CD14-positive monocyte (primary cell): ENCODE data around the gene TCEAL1. TPM values are rescaled to one million over a fixed set of nuclear protein-coding genes. Genes with fewer than 3 reads are reported as not detected.
"Not testable (repeated sequence)": the region's sequence is repeated elsewhere in the genome, so short reads cannot be mapped to it uniquely, and the experiment has no call there.

Experiments
- DNase-seq, 3 donors: peaks; one replicate each; pipeline ENCODE4 v3.0.0-alpha.2; 2011 to 2022
- H2AFZ ChIP-seq: 2 replicates; pipeline ENCODE4 v1.6.0; 2012; ENCODE audit warnings: mild to moderate bottlenecking, low read depth, low read length, inconsistent platforms; ENCODE audit not compliant: insufficient read depth, poor library complexity, severe bottlenecking
- H3K27ac ChIP-seq, 2 donors: 1 replicate in 1 of 2; 2 replicates in 1 of 2; pipeline ENCODE4 v1.5.1; 2012 to 2013; ENCODE audit warnings: low read length in 2 of 2, control low read depth in 1 of 2, inconsistent platforms in 1 of 2, low read depth in 1 of 2, mild to moderate bottlenecking in 1 of 2
- H3K27me3 ChIP-seq, 2 donors: one replicate each; pipeline versions ENCODE4 v1.6.0 to v1.6.1; 2011 to 2013; ENCODE audit warnings: low read length in 2 of 2; ENCODE audit not compliant: control insufficient read depth in 2 of 2, insufficient read depth in 2 of 2
- H3K36me3 ChIP-seq, 2 donors: replicated peaks in 1 of 2; 1 replicate in 1 of 2; 2 replicates in 1 of 2; pipeline versions ENCODE4 v1.5.1 to v1.6.1; 2012 to 2013; ENCODE audit warnings: low read length in 2 of 2, control low read depth in 1 of 2, inconsistent platforms in 1 of 2, mild to moderate bottlenecking in 1 of 2; ENCODE audit not compliant: insufficient read depth in 2 of 2, control insufficient read depth in 1 of 2
- H3K4me1 ChIP-seq, 2 donors: 1 replicate in 1 of 2; 2 replicates in 1 of 2; pipeline versions ENCODE4 v1.5.1 to v1.6.1; 2012 to 2013; ENCODE audit warnings: low read length in 2 of 2, control low read depth in 1 of 2, inconsistent platforms in 1 of 2, mild to moderate bottlenecking in 1 of 2, moderate library complexity in 1 of 2; ENCODE audit not compliant: insufficient read depth in 2 of 2, control insufficient read depth in 1 of 2
- H3K4me2 ChIP-seq: replicated peaks from 2 replicates; pipeline ENCODE3; 2012; ENCODE audit warnings: low read length, moderate library complexity, mild to moderate bottlenecking; ENCODE audit not compliant: poor library complexity, severe bottlenecking; ENCODE audit errors: extremely low read depth
- H3K4me3 ChIP-seq, 3 experiments: fragments of 200-600 bp in 1 of 3; sonication (generic) in 1 of 3; replicated peaks in 1 of 3; 1 replicate in 2 of 3; 2 replicates in 1 of 3; pipeline ENCODE4 v1.5.1; 2011 to 2013; ENCODE audit warnings: low read length in 3 of 3, mild to moderate bottlenecking in 3 of 3, control low read depth in 2 of 3, low read depth in 2 of 3, inconsistent platforms in 1 of 3, moderate library complexity in 1 of 3
- H3K79me2 ChIP-seq: 2 replicates; pipeline ENCODE4 v1.6.0; 2012; ENCODE audit warnings: mild to moderate bottlenecking, control low read depth, inconsistent platforms, low read length, moderate library complexity; ENCODE audit not compliant: insufficient read depth
- H3K9ac ChIP-seq: 2 replicates; pipeline ENCODE4 v1.6.0; 2017; ENCODE audit warnings: low read length, mild to moderate bottlenecking; ENCODE audit not compliant: insufficient read depth, poor library complexity, severe bottlenecking
- H3K9me3 ChIP-seq, 2 donors: replicated peaks in 1 of 2; 1 replicate in 1 of 2; 2 replicates in 1 of 2; pipeline versions ENCODE4 v1.5.1 to v1.6.1; 2012 to 2013; ENCODE audit warnings: low read length in 2 of 2, control low read depth in 1 of 2; ENCODE audit not compliant: control insufficient read depth in 1 of 2, insufficient read depth in 1 of 2
- H4K20me1 ChIP-seq: 2 replicates; pipeline ENCODE4 v1.6.0; 2012; ENCODE audit warnings: mild to moderate bottlenecking, low read length, control low read depth, moderate library complexity; ENCODE audit not compliant: insufficient read depth
- H3K27ac Mint-ChIP-seq, 7 donors: one replicate each; pipeline ENCODE4 v1.8.0; 2020; ENCODE audit warnings: mild to moderate bottlenecking in 7 of 7, mixed read lengths in 7 of 7, moderate library complexity in 6 of 7, inconsistent platforms in 2 of 7
- H3K27me3 Mint-ChIP-seq, 3 donors: one replicate each; pipeline ENCODE4 v1.8.0; 2021 to 2022; ENCODE audit warnings: low read depth in 3 of 3, mild to moderate bottlenecking in 3 of 3, mixed read lengths in 3 of 3, moderate library complexity in 3 of 3, inconsistent platforms in 1 of 3
- H3K36me3 Mint-ChIP-seq, 2 donors: one replicate each; pipeline ENCODE4 v1.8.0; 2020; ENCODE audit warnings: mixed read lengths in 2 of 2, inconsistent platforms in 1 of 2, mild to moderate bottlenecking in 1 of 2
- H3K4me1 Mint-ChIP-seq: one replicate; pipeline ENCODE4 v1.8.0; 2020; ENCODE audit warnings: mild to moderate bottlenecking, mixed read lengths
- H3K4me3 Mint-ChIP-seq, 2 donors: one replicate each; pipeline ENCODE4 v1.8.0; 2020; ENCODE audit warnings: mild to moderate bottlenecking in 2 of 2, mixed read lengths in 2 of 2, moderate library complexity in 1 of 2
- H3K9me3 Mint-ChIP-seq, 7 donors: one replicate each; pipeline ENCODE4 v1.8.0; 2020 to 2022; ENCODE audit warnings: mixed read lengths in 7 of 7, mild to moderate bottlenecking in 6 of 7, moderate library complexity in 6 of 7, inconsistent platforms in 2 of 7
- WGBS: methylation state at CpG from one replicate; pipeline ENCODE4 v1.1.5; 2013; ENCODE audit warnings: missing lambda C conversion rate; ENCODE audit not compliant: insufficient coverage; 5-methylcytosine and 5-hydroxymethylcytosine counted together
- intact Hi-C, 2 donors: fragments of 100-400 bp; cut with micrococcal nuclease; formaldehyde crosslinking; loops; one replicate each; pipeline versions ENCODE4 v1.15.0 to v1.15.1; 2023
- polyA plus RNA-seq, 3 donors: library from polyadenylated mRNA; depleted of rRNA in 1 of 3; unstranded in 2 of 3; stranded (reverse) in 1 of 3; fragments of 300-500 nt in 2 of 3; fragments of >200 nt in 1 of 3; fragmentation: Illumina TruSeq in 2 of 3; gene quantifications; 1 replicate in 2 of 3; 2 replicates in 1 of 3; pipeline ENCODE4 v1.2.3, GENCODE V29; 2012 to 2021
- TF ChIP-seq, protein P1 (sequence below): fragments of 200-600 bp; IDR thresholded peaks from one replicate; pipeline ENCODE4 v1.8.0; 2022; ENCODE audit warnings: antibody characterized with exemption, mild to moderate bottlenecking

TCEAL1 gene
- polyA plus RNA-seq, 3 donors = 5.5 to 11.4 (median 5.8) TPM

- Mint-ChIP-seq H3K27ac (peak overlapping the region in 1 of 7 donors; percentile 5), H3K4me1 (no peaks in the 10 kb centered on the region), H3K27me3 (peaks cover 0 to 2% (median 1%) of the 10 kb centered on the region in 3 donors), H3K9me3 (peaks cover 0 to 2% (median 0%) of the 10 kb centered on the region in 7 donors), H3K4me3 (no peak overlapping the region), H3K36me3 (no peaks in the 10 kb centered on the region)
- intact Hi-C loops = no loop called here
- Histone ChIP-seq H3K9me3 (no peaks in the 10 kb centered on the region), H3K4me1 (no peaks in the 10 kb centered on the region), H3K9ac (no peak overlapping the region), H3K79me2 (no peaks in the 10 kb centered on the region), H3K27me3 (no peaks in the 10 kb centered on the region), H4K20me1 (no peaks in the 10 kb centered on the region), H3K4me2 (no peak overlapping the region), H3K36me3 (no peaks in the 10 kb centered on the region), H3K4me3 (no peak overlapping the region), H2AFZ (no peak overlapping the region), H3K27ac (no peak overlapping the region)
- no peak for DNase-seq
- no CpG with 5 or more reads among the region's 2 CpGs for WGBS
- TF ChIP-seq, protein P1, sequence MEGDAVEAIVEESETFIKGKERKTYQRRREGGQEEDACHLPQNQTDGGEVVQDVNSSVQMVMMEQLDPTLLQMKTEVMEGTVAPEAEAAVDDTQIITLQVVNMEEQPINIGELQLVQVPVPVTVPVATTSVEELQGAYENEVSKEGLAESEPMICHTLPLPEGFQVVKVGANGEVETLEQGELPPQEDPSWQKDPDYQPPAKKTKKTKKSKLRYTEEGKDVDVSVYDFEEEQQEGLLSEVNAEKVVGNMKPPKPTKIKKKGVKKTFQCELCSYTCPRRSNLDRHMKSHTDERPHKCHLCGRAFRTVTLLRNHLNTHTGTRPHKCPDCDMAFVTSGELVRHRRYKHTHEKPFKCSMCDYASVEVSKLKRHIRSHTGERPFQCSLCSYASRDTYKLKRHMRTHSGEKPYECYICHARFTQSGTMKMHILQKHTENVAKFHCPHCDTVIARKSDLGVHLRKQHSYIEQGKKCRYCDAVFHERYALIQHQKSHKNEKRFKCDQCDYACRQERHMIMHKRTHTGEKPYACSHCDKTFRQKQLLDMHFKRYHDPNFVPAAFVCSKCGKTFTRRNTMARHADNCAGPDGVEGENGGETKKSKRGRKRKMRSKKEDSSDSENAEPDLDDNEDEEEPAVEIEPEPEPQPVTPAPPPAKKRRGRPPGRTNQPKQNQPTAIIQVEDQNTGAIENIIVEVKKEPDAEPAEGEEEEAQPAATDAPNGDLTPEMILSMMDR = no peak
Measured at GRCh38 chrX:103635436-103635835, 6.7 kb downstream of the TCEAL1 start.

DNA sequence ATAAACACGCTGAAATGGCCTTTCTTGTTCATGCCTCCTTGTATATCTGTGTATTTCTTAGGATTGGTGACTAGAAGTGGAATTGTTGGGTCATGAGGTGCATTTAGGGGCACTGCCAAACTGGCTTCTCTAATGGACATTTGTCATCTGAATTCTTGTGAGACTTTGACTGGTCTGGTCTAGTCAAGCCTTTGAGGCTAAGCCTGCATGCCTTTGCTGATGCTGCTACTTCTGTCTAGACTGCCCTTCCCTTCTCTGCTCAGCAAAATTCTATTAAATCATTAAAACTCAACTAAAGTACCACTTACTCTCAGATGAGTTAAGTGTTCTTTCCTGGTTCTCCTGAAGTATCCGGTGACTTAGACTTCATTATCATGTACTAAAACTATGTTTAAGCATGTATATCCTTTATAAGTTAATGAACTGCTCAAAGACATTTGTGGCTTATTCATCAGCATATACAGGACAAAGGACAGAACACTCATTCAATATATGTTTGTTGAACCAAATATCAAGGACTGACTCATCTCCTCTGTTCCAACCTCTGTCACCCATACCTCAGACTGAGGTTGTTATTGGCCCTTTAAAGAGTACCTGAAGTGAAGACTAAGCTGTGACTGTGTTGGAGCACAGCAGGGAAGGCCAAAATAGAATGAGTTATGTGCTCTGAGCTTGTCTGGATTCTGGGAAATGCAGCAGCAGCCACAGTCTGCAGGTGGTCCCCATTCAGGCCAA lies 9.0 kb downstream of the TCEAL1 start:
- Histone ChIP-seq H3K27me3 (no peaks in the 10 kb centered on the region), H3K4me2 (no peak overlapping the region), H3K4me1 (no peaks in the 10 kb centered on the region), H3K9me3 (no peaks in the 10 kb centered on the region), H3K4me3 (no peak overlapping the region), H4K20me1 (no peaks in the 10 kb centered on the region), H3K9ac (no peak overlapping the region), H3K36me3 (no peaks in the 10 kb centered on the region), H3K27ac (no peak overlapping the region), H2AFZ (no peak overlapping the region), H3K79me2 (no peaks in the 10 kb centered on the region)
- no CpG with 5 or more reads among the region's 2 CpGs for WGBS
- H3K27ac Mint-ChIP-seq = no peak overlapping the region
- H3K4me1 Mint-ChIP-seq = no peaks in the 10 kb centered on the region
- TF ChIP-seq, protein P1 = no peak
- H3K36me3 Mint-ChIP-seq = no peaks in the 10 kb centered on the region
- DNase-seq = no peak
- H3K9me3 Mint-ChIP-seq = peaks cover 0 to 2% (median 0%) of the 10 kb centered on the region in 7 donors
- H3K4me3 Mint-ChIP-seq = no peak overlapping the region
- intact Hi-C loops = no loop called here
- peaks cover 0 to 2% (median 1%) of the 10 kb centered on the region in 3 donors for H3K27me3 Mint-ChIP-seq

DNA sequence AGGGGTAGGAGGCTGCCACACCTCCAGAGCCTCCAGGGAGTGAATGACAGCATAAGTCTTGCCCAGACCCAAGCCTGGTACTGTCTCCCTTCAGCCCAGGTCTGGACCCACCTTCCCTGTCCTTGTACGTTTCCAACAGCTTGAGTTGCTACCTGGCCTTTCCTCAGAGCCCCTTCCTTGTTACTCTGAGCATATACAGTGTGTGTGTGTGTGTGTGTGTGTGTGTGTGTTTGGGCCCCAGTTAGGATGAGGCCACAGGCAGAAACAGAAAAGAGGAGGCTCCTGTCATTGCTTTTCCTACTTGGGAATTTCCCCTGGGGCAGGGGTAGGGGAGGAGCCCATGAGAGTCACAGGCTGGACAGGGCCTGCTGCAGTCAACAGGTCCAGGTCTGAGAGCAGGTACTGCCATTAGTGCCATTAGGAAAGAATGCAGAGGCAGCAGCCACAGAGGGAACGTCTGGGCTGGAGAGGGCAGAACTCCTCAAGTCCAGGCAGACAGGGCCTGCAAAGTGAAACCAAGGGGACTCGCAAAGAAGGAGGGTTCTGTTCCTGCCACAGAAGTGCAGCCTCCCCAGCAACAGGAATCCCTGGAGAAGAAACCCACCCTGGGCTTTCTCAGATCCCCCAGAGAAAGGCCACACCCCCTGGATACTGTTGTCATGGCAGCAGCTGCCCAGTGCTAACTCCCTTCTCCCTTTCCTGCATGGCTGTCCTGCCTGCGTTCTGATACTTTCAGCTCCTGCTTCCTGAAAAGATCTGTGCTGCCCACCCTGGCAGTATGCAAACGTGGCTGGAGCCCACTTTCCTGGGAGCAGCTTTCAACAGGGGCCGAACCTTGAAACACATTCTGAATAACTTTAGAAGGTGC lies 9.9 kb downstream of the TCEAL1 start:
- H3K27me3 Mint-ChIP-seq, H2AFZ ChIP-seq, H3K36me3 ChIP-seq: not testable (repeated sequence)

More for the DNA sequence above, 9.9 kb downstream of the TCEAL1 start:
- H3K9me3 ChIP-seq, H3K79me2 ChIP-seq, H3K36me3 Mint-ChIP-seq, H3K4me2 ChIP-seq, H3K4me3 ChIP-seq, H3K27ac ChIP-seq, H4K20me1 ChIP-seq, intact Hi-C loops, H3K27ac Mint-ChIP-seq, H3K27me3 ChIP-seq, H3K4me3 Mint-ChIP-seq, H3K9me3 Mint-ChIP-seq, H3K9ac ChIP-seq, H3K4me1 Mint-ChIP-seq, DNase-seq, H3K4me1 ChIP-seq: not testable (repeated sequence)
- 17% methylated on average over 2 of the region's 6 CpGs for WGBS
